Suprapubic skin (tissue), 4 donors: ENCODE results near the gene OR51V1.

Experiments used
- CTCF ChIP-seq, 2 donors: fragments of 200-600 bp in 1 of 2; fragments of 450-650 bp in 1 of 2; sonication (generic) in 1 of 2; IDR thresholded peaks; one replicate each; pipeline ENCODE4 v1.5.1; 2016 to 2019; ENCODE audit warnings: antibody characterized with exemption in 2 of 2, mild to moderate bottlenecking in 1 of 2, moderate library complexity in 1 of 2
- EP300 ChIP-seq: sonication (generic); formaldehyde crosslinking; IDR thresholded peaks from one replicate; pipeline ENCODE4 v1.6.1; 2017; ENCODE audit warnings: antibody characterized with exemption
- POLR2A ChIP-seq, 2 donors: fragments of 450-650 bp; IDR thresholded peaks; one replicate each; pipeline ENCODE4 v1.6.1; 2017; ENCODE audit warnings: antibody characterized with exemption in 2 of 2, mild to moderate bottlenecking in 2 of 2, moderate library complexity in 2 of 2
- POLR2AphosphoS5 ChIP-seq, 3 donors: sonication (generic); formaldehyde crosslinking; IDR thresholded peaks; one replicate each; pipeline ENCODE4 v1.6.1; 2017; ENCODE audit warnings: antibody characterized with exemption in 3 of 3

GRCh38 chr11:5232821-5233220 is 32.3 kb upstream of the OR51V1 start:
- TF ChIP-seq POLR2AphosphoS5 (IDR thresholded peaks at IDR 0.05) (no peak), CTCF (IDR thresholded peaks at IDR 0.05) (no peak), POLR2A (IDR thresholded peaks at IDR 0.05) (no peak), EP300 (no peak)
